HEK293 (cell line): ENCODE measurements around the gene CANT1.

Experiments
- EGR2 ChIP-seq: fragments of 450-650 bp; formaldehyde crosslinking; IDR thresholded peaks from 2 replicates; pipeline ENCODE4 v1.5.1; 2016; ENCODE audit warnings: low read depth, missing biosample characterization, missing genetic modification characterization
- KLF10 ChIP-seq: fragments of 450-650 bp; IDR thresholded peaks from 2 replicates; pipeline ENCODE4 v1.5.1; 2018; ENCODE audit warnings: missing biosample characterization, mild to moderate bottlenecking, missing genetic modification characterization
- SP7 ChIP-seq: fragments of 450-650 bp; formaldehyde crosslinking; IDR thresholded peaks from 2 replicates; pipeline ENCODE4 v1.5.1; 2016; ENCODE audit warnings: missing biosample characterization, missing genetic modification characterization
- TCF7L2 ChIP-seq: IDR thresholded peaks from 2 replicates; pipeline ENCODE4 v1.6.1; 2011; ENCODE audit warnings: low read depth, mild to moderate bottlenecking, inconsistent platforms, low read length, moderate library complexity, borderline replicate concordance
- YY1 ChIP-seq: fragments of 450-650 bp; formaldehyde crosslinking; IDR thresholded peaks from 2 replicates; pipeline ENCODE4 v1.5.1; 2018; ENCODE audit warnings: missing biosample characterization, missing genetic modification characterization
- YY2 ChIP-seq: fragments of 450-650 bp; formaldehyde crosslinking; IDR thresholded peaks from 2 replicates; pipeline ENCODE4 v1.5.1; 2016; ENCODE audit warnings: missing biosample characterization, missing genetic modification characterization
- ZBTB1 ChIP-seq: fragments of 450-650 bp; formaldehyde crosslinking; IDR thresholded peaks from 2 replicates; pipeline ENCODE4 v1.5.1; 2016; ENCODE audit warnings: missing biosample characterization, missing genetic modification characterization
- ZBTB20 ChIP-seq: fragments of 450-650 bp; formaldehyde crosslinking; IDR thresholded peaks from 2 replicates; pipeline ENCODE4 v1.5.1; 2016; ENCODE audit warnings: missing biosample characterization, missing genetic modification characterization
- ZBTB48 ChIP-seq: fragments of 450-650 bp; formaldehyde crosslinking; IDR thresholded peaks from 2 replicates; pipeline ENCODE4 v1.5.1; 2016; ENCODE audit warnings: missing biosample characterization, missing genetic modification characterization
- ZFP37 ChIP-seq: fragments of 450-650 bp; formaldehyde crosslinking; IDR thresholded peaks from 2 replicates; pipeline ENCODE4 v1.5.1; 2016; ENCODE audit warnings: missing biosample characterization, missing genetic modification characterization
- ZNF114 ChIP-seq: fragments of 450-650 bp; formaldehyde crosslinking; IDR thresholded peaks from 2 replicates; pipeline ENCODE4 v1.5.0; 2017; ENCODE audit warnings: missing biosample characterization, missing genetic modification characterization
- ZNF175 ChIP-seq: fragments of 450-650 bp; formaldehyde crosslinking; IDR thresholded peaks from 2 replicates; pipeline ENCODE4 v1.5.1; 2016; ENCODE audit warnings: missing biosample characterization, missing genetic modification characterization
- ZNF223 ChIP-seq: fragments of 450-650 bp; formaldehyde crosslinking; IDR thresholded peaks from 2 replicates; pipeline ENCODE4 v1.5.1; 2016; ENCODE audit warnings: missing biosample characterization, missing genetic modification characterization
- ZNF239 ChIP-seq: fragments of 450-650 bp; formaldehyde crosslinking; IDR thresholded peaks from 2 replicates; pipeline ENCODE4 v1.5.1; 2016; ENCODE audit warnings: missing biosample characterization, missing genetic modification characterization
- ZNF248 ChIP-seq: fragments of 450-650 bp; formaldehyde crosslinking; IDR thresholded peaks from 2 replicates; pipeline ENCODE4 v1.5.1; 2017; ENCODE audit warnings: missing biosample characterization, missing genetic modification characterization
- ZNF302 ChIP-seq: fragments of 450-650 bp; formaldehyde crosslinking; IDR thresholded peaks from 2 replicates; pipeline ENCODE4 v1.5.1; 2016; ENCODE audit warnings: missing biosample characterization, missing genetic modification characterization, low read depth
- ZNF311 ChIP-seq: fragments of 450-650 bp; formaldehyde crosslinking; IDR thresholded peaks from 2 replicates; pipeline ENCODE4 v1.5.1; 2017; ENCODE audit warnings: missing biosample characterization, missing genetic modification characterization, borderline replicate concordance
- ZNF324 ChIP-seq: fragments of 450-650 bp; formaldehyde crosslinking; IDR thresholded peaks from 2 replicates; pipeline ENCODE4 v1.5.1; 2016; ENCODE audit warnings: missing biosample characterization, missing genetic modification characterization
- ZNF335 ChIP-seq: fragments of 450-650 bp; formaldehyde crosslinking; conservative IDR thresholded peaks from 2 replicates; pipeline ENCODE4 v1.5.1; 2016; ENCODE audit warnings: missing biosample characterization, missing genetic modification characterization
- ZNF341 ChIP-seq: fragments of 450-650 bp; formaldehyde crosslinking; IDR thresholded peaks from 2 replicates; pipeline ENCODE4; 2016; ENCODE audit warnings: low read depth, missing biosample characterization, missing genetic modification characterization
- ZNF426 ChIP-seq: fragments of 450-650 bp; formaldehyde crosslinking; IDR thresholded peaks from 2 replicates; pipeline ENCODE4 v1.5.1; 2017; ENCODE audit warnings: missing biosample characterization, missing genetic modification characterization, mild to moderate bottlenecking, inconsistent platforms, moderate library complexity
- ZNF521 ChIP-seq: fragments of 450-650 bp; formaldehyde crosslinking; IDR thresholded peaks from 2 replicates; pipeline ENCODE4 v1.5.1; 2017; ENCODE audit warnings: missing biosample characterization, mild to moderate bottlenecking, missing genetic modification characterization
- ZNF548 ChIP-seq: fragments of 450-650 bp; formaldehyde crosslinking; IDR thresholded peaks from 2 replicates; pipeline ENCODE4 v1.5.1; 2016; ENCODE audit warnings: missing biosample characterization, missing genetic modification characterization
- ZNF596 ChIP-seq: fragments of 450-650 bp; IDR thresholded peaks from 2 replicates; pipeline ENCODE4 v1.5.0; 2018; ENCODE audit warnings: missing biosample characterization, mild to moderate bottlenecking, missing genetic modification characterization, moderate library complexity
- ZNF621 ChIP-seq: fragments of 450-650 bp; formaldehyde crosslinking; IDR thresholded peaks from 2 replicates; pipeline ENCODE4 v1.5.1; 2017; ENCODE audit warnings: missing biosample characterization, missing genetic modification characterization
- ZNF660 ChIP-seq: fragments of 450-650 bp; IDR thresholded peaks from 2 replicates; pipeline ENCODE4 v1.5.1; 2018; ENCODE audit warnings: missing biosample characterization, mild to moderate bottlenecking, missing genetic modification characterization
- ZNF776 ChIP-seq: fragments of 450-650 bp; formaldehyde crosslinking; IDR thresholded peaks from 2 replicates; pipeline ENCODE4 v1.5.0; 2017; ENCODE audit warnings: missing biosample characterization, missing genetic modification characterization, borderline replicate concordance
- ZNF843 ChIP-seq: fragments of 450-650 bp; formaldehyde crosslinking; IDR thresholded peaks from 2 replicates; pipeline ENCODE4 v1.5.1; 2016; ENCODE audit warnings: missing biosample characterization, missing genetic modification characterization
- ZXDB ChIP-seq: fragments of 450-650 bp; formaldehyde crosslinking; IDR thresholded peaks from 2 replicates; pipeline ENCODE4 v1.5.1; 2016; ENCODE audit warnings: missing biosample characterization, missing genetic modification characterization
- TF ChIP-seq, protein P1 (sequence below): fragments of 450-650 bp; formaldehyde crosslinking; IDR thresholded peaks from 2 replicates; pipeline ENCODE4 v1.5.1; 2017; ENCODE audit warnings: missing biosample characterization, missing genetic modification characterization
- TF ChIP-seq, protein P2 (sequence below): fragments of 450-650 bp; formaldehyde crosslinking; IDR thresholded peaks from 2 replicates; pipeline ENCODE4 v1.5.1; 2016; ENCODE audit warnings: missing biosample characterization, missing genetic modification characterization
- TF ChIP-seq, protein P3 (sequence below): fragments of 450-650 bp; formaldehyde crosslinking; IDR thresholded peaks from 2 replicates; pipeline ENCODE4 v1.5.1; 2017; ENCODE audit warnings: missing biosample characterization, missing genetic modification characterization
- TF ChIP-seq, protein P4 (sequence below): fragments of 450-650 bp; formaldehyde crosslinking; IDR thresholded peaks from 2 replicates; pipeline ENCODE4 v1.5.1; 2016; ENCODE audit warnings: missing biosample characterization, missing genetic modification characterization
- TF ChIP-seq, protein P5 (sequence below): fragments of 450-650 bp; formaldehyde crosslinking; IDR thresholded peaks from 2 replicates; pipeline ENCODE4 v1.5.1; 2016; ENCODE audit warnings: missing biosample characterization, missing genetic modification characterization

Gene CANT1

DNA sequence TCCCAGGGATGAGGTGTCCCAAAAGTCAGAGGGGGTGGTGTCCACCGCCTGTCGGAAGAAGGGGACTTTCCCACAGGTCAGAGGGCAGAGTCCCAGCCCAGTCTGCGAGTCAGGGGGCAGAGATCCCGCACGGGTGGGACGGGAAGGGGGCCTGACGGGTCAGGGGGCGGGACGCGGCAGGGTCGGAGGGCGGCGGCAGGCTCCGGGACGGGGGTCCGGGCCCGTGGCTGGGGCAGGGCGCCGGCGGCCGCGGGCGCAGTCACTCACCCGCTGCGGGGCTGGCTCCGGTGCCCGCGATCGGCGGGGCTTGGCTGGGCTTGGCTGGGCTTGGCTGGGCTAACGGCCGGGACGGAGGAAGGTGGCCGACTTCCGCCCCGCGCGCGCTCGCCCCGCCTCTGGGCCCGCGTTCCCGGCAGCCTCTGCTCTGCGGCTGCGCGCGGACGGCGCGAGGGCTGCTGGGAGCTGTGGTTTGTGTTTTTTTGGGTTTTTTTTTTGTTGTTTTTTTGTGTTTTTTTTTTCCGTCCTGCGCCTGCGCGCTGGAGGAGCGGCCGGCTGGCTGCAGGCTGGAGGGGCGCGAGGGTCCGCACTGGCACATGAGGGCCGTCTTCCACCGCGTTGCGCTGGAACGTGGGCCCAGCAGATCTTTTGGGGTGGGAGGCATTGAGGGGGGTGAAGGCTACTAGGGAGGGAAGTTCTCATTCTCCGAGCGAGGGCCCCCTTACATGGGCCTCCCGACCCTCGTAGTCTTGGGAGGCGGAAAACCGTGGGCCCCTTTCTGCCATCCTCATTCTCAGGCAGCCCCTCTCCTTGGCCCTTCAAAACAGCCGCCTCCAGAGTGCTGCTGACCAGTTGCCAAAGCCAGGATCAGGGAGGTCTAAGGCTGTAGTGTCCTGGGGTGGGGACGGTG is at the start of gene CANT1 (continued):
- TF ChIP-seq ZNF776 (tag by site-specific recombination) (no peak), ZNF843 (tag by site-specific recombination) (no peak), EGR2 (tag by site-specific recombination) (no peak), ZNF223 (tag by site-specific recombination) (no peak), ZFP37 (tag by site-specific recombination) (no peak), SP7 (tag by site-specific recombination) (0 out of 2 replicates have a peak, but pooled peaks have one; percentile 16), ZNF311 (tag by site-specific recombination) (no peak), ZBTB48 (tag by site-specific recombination) (no peak), ZNF521 (tag by site-specific recombination) (no peak), ZNF548 (no peak), ZNF335 (tag by site-specific recombination) (peak; percentile 93), ZNF324 (tag by site-specific recombination) (no peak), ZNF302 (no peak), YY2 (tag by site-specific recombination) (no peak), TCF7L2 (no peak), ZXDB (tag by site-specific recombination) (no peak), ZNF248 (tag by site-specific recombination) (no peak), ZNF426 (no peak), ZNF660 (tag by site-specific recombination) (no peak), KLF10 (tag by site-specific recombination) (no peak), ZNF175 (tag by site-specific recombination) (no peak), ZBTB1 (tag by site-specific recombination) (no peak), ZNF621 (tag by site-specific recombination) (no peak), YY1 (no peak), ZNF239 (tag by site-specific recombination) (no peak), ZNF114 (tag by site-specific recombination) (no peak), ZNF596 (no peak), ZBTB20 (tag by site-specific recombination) (0 out of 2 replicates have a peak, but pooled peaks have one; percentile 12), ZNF341 (no peak; the same call in 1 of the 2 replicates)
- TF ChIP-seq, protein P1, sequence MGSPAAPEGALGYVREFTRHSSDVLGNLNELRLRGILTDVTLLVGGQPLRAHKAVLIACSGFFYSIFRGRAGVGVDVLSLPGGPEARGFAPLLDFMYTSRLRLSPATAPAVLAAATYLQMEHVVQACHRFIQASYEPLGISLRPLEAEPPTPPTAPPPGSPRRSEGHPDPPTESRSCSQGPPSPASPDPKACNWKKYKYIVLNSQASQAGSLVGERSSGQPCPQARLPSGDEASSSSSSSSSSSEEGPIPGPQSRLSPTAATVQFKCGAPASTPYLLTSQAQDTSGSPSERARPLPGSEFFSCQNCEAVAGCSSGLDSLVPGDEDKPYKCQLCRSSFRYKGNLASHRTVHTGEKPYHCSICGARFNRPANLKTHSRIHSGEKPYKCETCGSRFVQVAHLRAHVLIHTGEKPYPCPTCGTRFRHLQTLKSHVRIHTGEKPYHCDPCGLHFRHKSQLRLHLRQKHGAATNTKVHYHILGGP (tag by site-specific recombination) = no peak
- TF ChIP-seq, protein P2, sequence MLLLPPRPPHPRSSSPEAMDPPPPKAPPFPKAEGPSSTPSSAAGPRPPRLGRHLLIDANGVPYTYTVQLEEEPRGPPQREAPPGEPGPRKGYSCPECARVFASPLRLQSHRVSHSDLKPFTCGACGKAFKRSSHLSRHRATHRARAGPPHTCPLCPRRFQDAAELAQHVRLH = 0 out of 2 replicates have a peak, but pooled peaks have one; percentile 16
- TF ChIP-seq, protein P3, sequence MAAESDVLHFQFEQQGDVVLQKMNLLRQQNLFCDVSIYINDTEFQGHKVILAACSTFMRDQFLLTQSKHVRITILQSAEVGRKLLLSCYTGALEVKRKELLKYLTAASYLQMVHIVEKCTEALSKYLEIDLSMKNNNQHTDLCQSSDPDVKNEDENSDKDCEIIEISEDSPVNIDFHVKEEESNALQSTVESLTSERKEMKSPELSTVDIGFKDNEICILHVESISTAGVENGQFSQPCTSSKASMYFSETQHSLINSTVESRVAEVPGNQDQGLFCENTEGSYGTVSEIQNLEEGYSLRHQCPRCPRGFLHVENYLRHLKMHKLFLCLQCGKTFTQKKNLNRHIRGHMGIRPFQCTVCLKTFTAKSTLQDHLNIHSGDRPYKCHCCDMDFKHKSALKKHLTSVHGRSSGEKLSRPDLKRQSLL (tag by site-specific recombination) = no peak
- TF ChIP-seq, protein P4, sequence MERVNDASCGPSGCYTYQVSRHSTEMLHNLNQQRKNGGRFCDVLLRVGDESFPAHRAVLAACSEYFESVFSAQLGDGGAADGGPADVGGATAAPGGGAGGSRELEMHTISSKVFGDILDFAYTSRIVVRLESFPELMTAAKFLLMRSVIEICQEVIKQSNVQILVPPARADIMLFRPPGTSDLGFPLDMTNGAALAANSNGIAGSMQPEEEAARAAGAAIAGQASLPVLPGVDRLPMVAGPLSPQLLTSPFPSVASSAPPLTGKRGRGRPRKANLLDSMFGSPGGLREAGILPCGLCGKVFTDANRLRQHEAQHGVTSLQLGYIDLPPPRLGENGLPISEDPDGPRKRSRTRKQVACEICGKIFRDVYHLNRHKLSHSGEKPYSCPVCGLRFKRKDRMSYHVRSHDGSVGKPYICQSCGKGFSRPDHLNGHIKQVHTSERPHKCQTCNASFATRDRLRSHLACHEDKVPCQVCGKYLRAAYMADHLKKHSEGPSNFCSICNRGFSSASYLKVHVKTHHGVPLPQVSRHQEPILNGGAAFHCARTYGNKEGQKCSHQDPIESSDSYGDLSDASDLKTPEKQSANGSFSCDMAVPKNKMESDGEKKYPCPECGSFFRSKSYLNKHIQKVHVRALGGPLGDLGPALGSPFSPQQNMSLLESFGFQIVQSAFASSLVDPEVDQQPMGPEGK (tag by site-specific recombination) = peak; percentile 49; the same call in 1 of the 2 replicates
- TF ChIP-seq, protein P5, sequence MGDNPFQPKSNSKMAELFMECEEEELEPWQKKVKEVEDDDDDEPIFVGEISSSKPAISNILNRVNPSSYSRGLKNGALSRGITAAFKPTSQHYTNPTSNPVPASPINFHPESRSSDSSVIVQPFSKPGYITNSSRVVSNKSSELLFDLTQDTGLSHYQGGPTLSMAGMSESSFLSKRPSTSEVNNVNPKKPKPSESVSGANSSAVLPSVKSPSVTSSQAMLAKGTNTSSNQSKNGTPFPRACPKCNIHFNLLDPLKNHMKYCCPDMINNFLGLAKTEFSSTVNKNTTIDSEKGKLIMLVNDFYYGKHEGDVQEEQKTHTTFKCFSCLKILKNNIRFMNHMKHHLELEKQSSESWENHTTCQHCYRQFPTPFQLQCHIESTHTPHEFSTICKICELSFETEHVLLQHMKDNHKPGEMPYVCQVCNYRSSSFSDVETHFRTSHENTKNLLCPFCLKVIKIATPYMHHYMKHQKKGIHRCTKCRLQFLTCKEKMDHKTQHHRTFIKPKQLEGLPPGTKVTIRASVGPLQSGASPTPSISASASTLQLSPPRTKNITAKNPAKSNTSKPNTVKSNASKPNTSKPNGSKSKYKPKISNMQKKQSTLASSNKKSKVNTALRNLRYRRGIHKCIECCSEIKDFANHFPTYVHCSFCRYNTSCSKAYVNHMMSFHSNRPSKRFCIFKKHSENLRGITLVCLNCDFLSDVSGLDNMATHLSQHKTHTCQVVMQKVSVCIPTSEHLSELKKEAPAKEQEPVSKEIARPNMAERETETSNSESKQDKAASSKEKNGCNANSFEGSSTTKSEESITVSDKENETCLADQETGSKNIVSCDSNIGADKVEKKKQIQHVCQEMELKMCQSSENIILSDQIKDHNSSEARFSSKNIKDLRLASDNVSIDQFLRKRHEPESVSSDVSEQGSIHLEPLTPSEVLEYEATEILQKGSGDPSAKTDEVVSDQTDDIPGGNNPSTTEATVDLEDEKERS = no peak
